Activated CD8-positive, alpha-beta memory T cell treated with anti-CD3 and anti-CD28 coated beads, Interleukin-2, amount 50 U/mL, for 1 hour (primary cell): ENCODE measurements around the gene PTK7.
A peak's percentile ranks its signal among the peaks of the same experiment; 100 is the strongest.
"Not testable (repeated sequence)": the region's sequence is repeated elsewhere in the genome, so short reads cannot be mapped to it uniquely, and the experiment has no call there.

Experiments used
- DNase-seq: peaks from one replicate; pipeline ENCODE4 v3.0.0-alpha.2; 2020; ENCODE audit errors: extremely low read depth

PTK7 gene

GRCh38 chr6:43054206-43054943 lies 21.7 kb upstream of the PTK7 start:
- no peak for DNase-seq

- DNase-seq = no peak
Observed at GRCh38 chr6:43055966-43056365, 20.1 kb upstream of the PTK7 start.

- DNase-seq = no peak
Observed at GRCh38 chr6:43058531-43058930, 17.6 kb upstream of the PTK7 start.

GRCh38 chr6:43059168-43060033 lies 16.7 kb upstream of the PTK7 start, which contains the start of the genes KLC4 and MRPL2:
TSS of gene KLC4 (plus strand) at chr6:43059631. CDS start at chr6:43061336, 1,705 bp downstream.
TSS of gene MRPL2 (minus strand) at chr6:43059434. CDS start at chr6:43059381, 53 bp downstream.
- peak; percentile 95 for DNase-seq

- DNase-seq = no peak
Observed at GRCh38 chr6:43060034-43060754, 15.9 kb upstream of the PTK7 start.

GRCh38 chr6:43060755-43061633 lies 15.1 kb upstream of the PTK7 start:
- DNase-seq = no peak

GRCh38 chr6:43061861-43062260 lies 14.3 kb upstream of the PTK7 start:
- DNase-seq = no peak

- no peak for DNase-seq
Observed at GRCh38 chr6:43062818-43063217, 13.3 kb upstream of the PTK7 start.

- no peak for DNase-seq
Observed at GRCh38 chr6:43070028-43070632, 6.0 kb upstream of the PTK7 start.

GRCh38 chr6:43074847-43075669 lies 1.1 kb upstream of the PTK7 start:
- DNase-seq = no peak

- DNase-seq = no peak
Observed at GRCh38 chr6:43076464-43077332, 584 bp downstream of the PTK7 start.

GRCh38 chr6:43077333-43077809 lies 1.3 kb downstream of the PTK7 start:
- no peak for DNase-seq

GRCh38 chr6:43077981-43078511 lies 1.9 kb downstream of the PTK7 start:
- DNase-seq = no peak

GRCh38 chr6:43078691-43079090 lies 2.6 kb downstream of the PTK7 start:
- DNase-seq = no peak

- no peak for DNase-seq
Observed at GRCh38 chr6:43081043-43081442, 4.9 kb downstream of the PTK7 start.

GRCh38 chr6:43081922-43082321 lies 5.8 kb downstream of the PTK7 start:
- DNase-seq = not testable (repeated sequence)

GRCh38 chr6:43082806-43083655 lies 6.9 kb downstream of the PTK7 start:
- no peak for DNase-seq
